Activated CD4-positive, CD25-positive, alpha-beta regulatory T cell treated with anti-CD3 and anti-CD28 coated beads, Interleukin-2, amount 50 U/mL, for 24 hours (primary cell): Measurements from ENCODE around the gene CD55.

ENCODE experiments used
- ATAC-seq, 2 donors: fragments of 150-1000 bp; cut with Tn5 transposase; one replicate each; pipeline ENCODE4 v1.10.0; 2021; ENCODE audit warnings: mild to moderate bottlenecking in 1 of 2, moderate library complexity in 1 of 2

Gene CD55

GRCh38 chr1:207364614-207365013 lies 43.1 kb downstream of the CD55 start:
- no peak for ATAC-seq

- no peak for ATAC-seq
Measured at GRCh38 chr1:207365063-207365462, 43.6 kb downstream of the CD55 start.

GRCh38 chr1:207366022-207366421 lies 44.5 kb downstream of the CD55 start:
- no peak for ATAC-seq

DNA sequence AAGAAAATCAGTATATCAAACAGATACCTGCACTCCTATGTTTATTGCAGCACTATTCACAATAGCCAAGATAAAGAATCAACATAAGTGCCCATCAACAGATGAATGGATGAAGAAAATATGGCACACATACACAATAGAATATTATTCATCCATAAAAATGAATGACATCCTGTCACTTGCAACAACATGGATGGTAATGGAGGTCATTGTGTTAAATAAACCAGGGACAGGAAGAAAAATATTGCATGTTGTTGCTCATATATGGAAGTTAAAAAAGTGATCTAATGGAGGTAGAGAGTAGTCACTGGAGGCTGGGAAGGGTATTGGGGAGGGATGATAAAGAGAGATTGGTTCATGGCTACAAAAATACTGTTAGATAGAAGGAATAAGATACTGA lies 67.2 kb downstream of the CD55 start:
- ATAC-seq, result no peak

GRCh38 chr1:207389728-207390464 lies 68.4 kb downstream of the CD55 start:
- ATAC-seq, result peak; percentile 99

GRCh38 chr1:207393610-207394009 lies 72.1 kb downstream of the CD55 start:
- ATAC-seq, result no peak

DNA sequence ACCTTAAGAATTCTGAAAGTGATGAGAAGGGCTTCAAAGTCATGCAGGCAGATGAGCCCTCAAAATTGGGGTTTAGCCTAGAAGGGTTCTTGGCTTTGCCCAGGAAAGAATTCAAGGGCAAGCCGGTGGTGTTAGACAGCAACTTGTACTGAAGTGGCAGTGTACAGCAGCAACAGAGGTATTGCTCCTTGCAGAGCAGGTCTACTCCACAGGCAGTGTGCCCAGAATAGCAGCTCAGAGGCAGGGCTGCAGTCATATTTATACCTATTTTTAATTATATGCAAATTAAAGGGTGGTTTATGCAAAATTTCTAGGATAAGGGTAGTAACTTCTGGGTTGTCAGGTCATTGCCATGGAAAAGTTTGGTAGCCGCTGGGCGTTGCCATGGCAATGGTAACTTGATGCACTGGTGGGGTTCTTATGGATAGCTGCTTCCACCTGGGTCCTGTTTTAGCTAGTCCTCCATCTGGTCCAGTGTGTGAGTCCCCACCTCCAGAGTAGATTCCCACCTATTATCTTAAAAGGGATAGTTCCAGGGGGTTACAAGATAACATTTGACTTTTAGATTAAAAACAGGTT lies 74.8 kb downstream of the CD55 start:
- no peak for ATAC-seq

DNA sequence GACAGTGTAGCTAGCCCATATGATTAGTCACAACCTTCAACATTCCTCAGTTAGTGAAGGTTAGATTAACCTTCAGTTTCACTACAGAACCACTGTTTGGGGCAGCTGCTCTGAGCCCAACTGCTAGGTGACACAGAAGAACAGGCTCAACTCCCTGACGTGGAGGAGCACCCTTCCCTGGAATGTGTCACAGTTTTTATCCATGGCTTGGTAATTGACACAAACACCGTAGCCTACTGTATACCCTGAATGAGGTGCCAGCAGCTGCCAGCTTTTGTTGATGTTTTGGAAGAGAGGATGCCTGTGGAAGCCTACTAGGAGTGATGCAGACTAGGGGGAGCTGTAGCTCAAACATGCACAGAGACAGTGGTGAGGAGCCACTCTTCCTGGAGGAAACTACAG lies 76.0 kb downstream of the CD55 start:
- no peak for ATAC-seq

GRCh38 chr1:207398986-207399385 lies 77.5 kb downstream of the CD55 start:
- ATAC-seq, result no peak

GRCh38 chr1:207401578-207401977 lies 80.1 kb downstream of the CD55 start:
- no peak for ATAC-seq

- ATAC-seq, result no peak
Measured at GRCh38 chr1:207402744-207403143, 81.3 kb downstream of the CD55 start.

GRCh38 chr1:207404849-207405525 lies 83.5 kb downstream of the CD55 start:
- peak; percentile 65 to 86 for ATAC-seq

DNA sequence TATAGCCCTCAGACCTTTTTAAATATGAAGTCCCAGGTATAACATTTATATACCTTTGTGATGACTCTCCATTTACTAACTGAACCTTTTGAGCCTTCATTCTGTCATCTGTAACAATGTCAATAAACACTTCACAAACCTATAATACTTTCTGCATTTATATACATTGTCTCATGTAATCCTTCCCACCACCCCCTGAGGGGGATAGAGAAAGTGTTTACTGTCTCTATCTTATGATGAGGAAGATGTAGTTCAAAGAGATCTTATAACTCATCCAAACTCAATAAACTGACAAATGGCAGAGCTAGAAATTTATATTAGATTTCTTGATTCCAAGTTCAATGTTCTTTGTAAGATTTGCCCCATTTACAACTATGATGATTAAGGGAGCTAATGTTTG lies 84.3 kb downstream of the CD55 start:
- no peak for ATAC-seq

DNA sequence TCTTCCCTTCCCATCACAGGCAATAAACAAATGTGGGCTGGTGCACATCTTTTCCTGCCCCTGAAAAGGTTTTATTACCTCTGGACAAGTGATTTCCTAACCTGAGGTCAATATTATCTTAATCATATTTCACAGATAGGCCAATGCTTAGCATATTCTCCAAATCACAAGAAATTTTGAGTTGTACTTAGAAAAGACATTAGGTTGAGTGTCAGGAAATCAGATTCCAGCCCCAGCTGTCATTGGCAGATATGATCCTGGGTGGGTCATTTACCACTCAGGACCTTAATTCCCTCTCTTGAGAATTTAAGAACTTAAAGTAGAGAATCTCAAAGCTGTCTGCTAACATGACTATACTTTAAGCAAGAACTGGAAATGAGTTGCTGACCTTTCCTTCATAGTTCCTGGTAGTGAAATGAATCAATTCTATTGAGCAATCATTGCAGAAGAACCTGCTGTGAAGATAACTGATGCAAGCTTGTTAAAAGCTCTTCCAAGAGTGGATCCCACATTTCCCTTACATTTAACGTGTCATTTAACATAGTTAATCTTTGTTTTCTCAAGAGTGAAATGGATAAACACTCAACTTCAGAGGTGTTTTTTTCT lies 86.3 kb downstream of the CD55 start:
- ATAC-seq, result peak in 1 of 2 donors; percentile 15
